H1 (cell line): ENCODE data around the gene AURKAIP1. TPM values are rescaled to one million over a fixed set of nuclear protein-coding genes. Genes with fewer than 3 reads are reported as not detected.

Experiments used
- GABPA ChIP-seq: IDR thresholded peaks from 2 replicates; pipeline ENCODE4 v1.6.1; 2011; ENCODE audit warnings: mild to moderate bottlenecking, low read length, moderate library complexity, borderline replicate concordance; ENCODE audit not compliant: insufficient read depth
- POLR2A ChIP-seq, 2 experiments: IDR thresholded peaks; 1 replicate in 1 of 2; 2 replicates in 1 of 2; pipeline ENCODE4 v1.6.1; 2011; ENCODE audit warnings: low read depth in 2 of 2, low read length in 2 of 2, mild to moderate bottlenecking in 2 of 2; ENCODE audit errors: control extremely low read depth in 1 of 2
- polyA plus RNA-seq, 7 experiments: library from polyadenylated mRNA; depleted of rRNA in 3 of 7; stranded (reverse) in 5 of 7; unstranded in 2 of 7; fragments of >200 nt in 5 of 7; fragments of 200-250 nt in 2 of 7; gene quantifications; 1 replicate in 5 of 7; 2 replicates in 1 of 7; 4 replicates in 1 of 7; pipeline versions ENCODE4 v1.2.1 to v1.2.3, GENCODE V29; 2011 to 2013; ENCODE audit warnings: missing spikeins in 2 of 7, mixed read lengths in 2 of 7
- total RNA-seq: library from RNA; stranded (reverse); fragmentation: NEBNext Ultra II Directional; extraction: Animal tissue kit (Norgen Biotek cat#: 25700); gene quantifications from 2 replicates; pipeline ENCODE4 v1.2.1, GENCODE V29; 2021

The AURKAIP1 gene
- total and polyA plus RNA-seq, 2 of the 8 experiments (the other 6 are each of a cell fraction or from before 2014, with no cell fraction given): 87.8 to 194 TPM

- TF ChIP-seq GABPA: no peak
- TF ChIP-seq POLR2A (IDR thresholded peaks at IDR 0.05; ENCODE audit: control extremely low read depth in 1 of 2, low read depth in 2 of 2, low read length in 2 of 2): no peak
These were observed 16.2 kb upstream of the AURKAIP1 start (continued) for GRCh38 chr1:1391225-1391624.
